Upper lobe of left lung (tissue), 4 donors: ENCODE measurements around the gene B3GAT1.

Source experiments
- EP300 ChIP-seq, 4 donors: sonication (generic); formaldehyde crosslinking; IDR thresholded peaks; one replicate each; pipeline ENCODE4 v1.5.1; 2017; ENCODE audit warnings: antibody characterized with exemption in 4 of 4, control low read depth in 2 of 4
- POLR2A ChIP-seq, 4 donors: fragments of 450-650 bp; IDR thresholded peaks; one replicate each; pipeline ENCODE4 v1.5.1; 2016 to 2017; ENCODE audit warnings: antibody characterized with exemption in 4 of 4, mild to moderate bottlenecking in 2 of 4
- TF ChIP-seq, protein P1 (sequence below), 6 experiments: fragments of 450-650 bp in 4 of 6; fragments of 200-600 bp in 2 of 6; sonication (generic) in 2 of 6; IDR thresholded peaks; one replicate each; pipeline ENCODE4 v1.5.1; 2016 to 2019; ENCODE audit warnings: antibody characterized with exemption in 6 of 6

DNA sequence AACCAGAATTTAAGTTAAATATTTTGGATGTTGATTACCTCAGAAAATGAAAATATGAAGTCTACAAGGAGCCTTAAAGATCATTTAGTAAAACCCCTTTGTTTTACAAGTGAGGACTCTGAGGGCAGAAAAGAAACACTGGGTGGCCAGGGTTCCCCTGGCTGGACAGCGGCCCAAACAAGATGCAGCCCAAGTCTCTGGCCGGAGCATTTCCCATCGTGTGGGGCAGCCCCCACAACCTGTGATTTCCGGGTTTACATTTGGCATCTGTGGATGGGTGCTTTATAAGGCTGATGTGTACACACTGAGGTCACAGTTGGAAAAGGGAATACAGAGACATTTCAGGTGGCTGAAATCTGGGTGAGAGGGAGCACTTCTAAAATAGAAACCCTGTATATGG is 28.8 kb upstream of the B3GAT1 start:
- TF ChIP-seq EP300 (IDR thresholded peaks at IDR 0.05) (no peak), POLR2A (IDR thresholded peaks at IDR 0.05) (no peak)
- TF ChIP-seq, protein P1, sequence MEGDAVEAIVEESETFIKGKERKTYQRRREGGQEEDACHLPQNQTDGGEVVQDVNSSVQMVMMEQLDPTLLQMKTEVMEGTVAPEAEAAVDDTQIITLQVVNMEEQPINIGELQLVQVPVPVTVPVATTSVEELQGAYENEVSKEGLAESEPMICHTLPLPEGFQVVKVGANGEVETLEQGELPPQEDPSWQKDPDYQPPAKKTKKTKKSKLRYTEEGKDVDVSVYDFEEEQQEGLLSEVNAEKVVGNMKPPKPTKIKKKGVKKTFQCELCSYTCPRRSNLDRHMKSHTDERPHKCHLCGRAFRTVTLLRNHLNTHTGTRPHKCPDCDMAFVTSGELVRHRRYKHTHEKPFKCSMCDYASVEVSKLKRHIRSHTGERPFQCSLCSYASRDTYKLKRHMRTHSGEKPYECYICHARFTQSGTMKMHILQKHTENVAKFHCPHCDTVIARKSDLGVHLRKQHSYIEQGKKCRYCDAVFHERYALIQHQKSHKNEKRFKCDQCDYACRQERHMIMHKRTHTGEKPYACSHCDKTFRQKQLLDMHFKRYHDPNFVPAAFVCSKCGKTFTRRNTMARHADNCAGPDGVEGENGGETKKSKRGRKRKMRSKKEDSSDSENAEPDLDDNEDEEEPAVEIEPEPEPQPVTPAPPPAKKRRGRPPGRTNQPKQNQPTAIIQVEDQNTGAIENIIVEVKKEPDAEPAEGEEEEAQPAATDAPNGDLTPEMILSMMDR (IDR thresholded peaks at IDR 0.05): no peak
